Trophoblast cell (in vitro differentiated cells and primary cell): ENCODE data around the gene BMERB1.
"Not testable (repeated sequence)": the region's sequence is repeated elsewhere in the genome, so short reads cannot be mapped to it uniquely, and the experiment has no call there.

Experiments
- DNase-seq, 2 donors: peaks; one replicate each; pipeline ENCODE4 v3.0.0-alpha.2; 2016
- H2AFZ ChIP-seq: 2 replicates; pipeline ENCODE4 v1.6.1; 2013; ENCODE audit warnings: low read length, moderate library complexity, mild to moderate bottlenecking; ENCODE audit not compliant: insufficient read depth, poor library complexity
- H2AK5ac ChIP-seq: 2 replicates; pipeline ENCODE4 v1.6.1; 2013; ENCODE audit warnings: mild to moderate bottlenecking, low read length
- H2BK120ac ChIP-seq: 2 replicates; pipeline ENCODE4 v1.6.1; 2013; ENCODE audit warnings: low read length, mild to moderate bottlenecking, moderate library complexity; ENCODE audit not compliant: insufficient read depth, poor library complexity
- H2BK12ac ChIP-seq: 2 replicates; pipeline ENCODE4 v1.6.1; 2013; ENCODE audit warnings: mild to moderate bottlenecking, low read length, moderate library complexity
- H2BK5ac ChIP-seq: 2 replicates; pipeline ENCODE4 v1.6.1; 2013; ENCODE audit warnings: low read length, low read depth, moderate library complexity, mild to moderate bottlenecking; ENCODE audit not compliant: poor library complexity
- H3K14ac ChIP-seq: 2 replicates; pipeline ENCODE4 v1.6.1; 2013; ENCODE audit warnings: mild to moderate bottlenecking, low read length
- H3K18ac ChIP-seq: 2 replicates; pipeline ENCODE4 v1.6.1; 2013; ENCODE audit warnings: mild to moderate bottlenecking, low read length
- H3K23ac ChIP-seq: 2 replicates; pipeline ENCODE4 v1.6.1; 2013; ENCODE audit warnings: low read length
- H3K27ac ChIP-seq: 2 replicates; pipeline ENCODE4 v1.5.1; 2013; ENCODE audit warnings: low read depth, mild to moderate bottlenecking, inconsistent platforms, low read length, moderate library complexity
- H3K27me3 ChIP-seq: 2 replicates; pipeline ENCODE4 v1.6.1; 2013; ENCODE audit warnings: inconsistent platforms, mild to moderate bottlenecking, low read length, moderate library complexity; ENCODE audit not compliant: insufficient read depth
- H3K36me3 ChIP-seq, 2 experiments: 1 replicate in 1 of 2; 2 replicates in 1 of 2; pipeline ENCODE4 v1.6.1; 2013; ENCODE audit warnings: low read length in 2 of 2, mild to moderate bottlenecking in 2 of 2, moderate library complexity in 1 of 2; ENCODE audit not compliant: insufficient read depth in 2 of 2, control insufficient read depth in 1 of 2
- H3K4ac ChIP-seq: 2 replicates; pipeline ENCODE4 v1.6.1; 2013; ENCODE audit warnings: low read depth, mild to moderate bottlenecking, low read length, moderate library complexity
- H3K4me1 ChIP-seq, 2 experiments: 1 replicate in 1 of 2; 2 replicates in 1 of 2; pipeline ENCODE4 v1.6.1; 2013; ENCODE audit warnings: low read length in 2 of 2, mild to moderate bottlenecking in 2 of 2, moderate library complexity in 1 of 2; ENCODE audit not compliant: insufficient read depth in 2 of 2, control insufficient read depth in 1 of 2
- H3K4me2 ChIP-seq: 2 replicates; pipeline ENCODE4 v1.6.1; 2013; ENCODE audit warnings: inconsistent platforms, mild to moderate bottlenecking, low read length, moderate library complexity
- H3K4me3 ChIP-seq: 2 replicates; pipeline ENCODE4 v1.5.1; 2013; ENCODE audit warnings: mild to moderate bottlenecking, low read depth, low read length, inconsistent platforms
- H3K79me1 ChIP-seq: one replicate; pipeline ENCODE4 v1.6.1; 2013; ENCODE audit warnings: low read length
- H3K79me2 ChIP-seq: 2 replicates; pipeline ENCODE4 v1.6.1; 2013; ENCODE audit warnings: low read length, mild to moderate bottlenecking; ENCODE audit not compliant: control insufficient read depth, insufficient read depth, poor library complexity
- H3K9ac ChIP-seq: 2 replicates; pipeline ENCODE4 v1.6.1; 2013; ENCODE audit warnings: mild to moderate bottlenecking, low read length
- H3K9me3 ChIP-seq: 2 replicates; pipeline ENCODE4 v1.6.1; 2013; ENCODE audit warnings: low read depth, mild to moderate bottlenecking, control low read depth, inconsistent platforms, low read length; ENCODE audit not compliant: insufficient read depth
- H4K12ac ChIP-seq: 2 replicates; pipeline ENCODE4 v1.6.1; 2013; ENCODE audit warnings: low read depth, mild to moderate bottlenecking, low read length, moderate library complexity
- H4K8ac ChIP-seq: 2 replicates; pipeline ENCODE4 v1.6.1; 2013; ENCODE audit warnings: low read depth, mild to moderate bottlenecking, low read length, moderate library complexity
- H4K91ac ChIP-seq: one replicate; pipeline ENCODE4 v1.6.1; 2013; ENCODE audit warnings: low read depth, mild to moderate bottlenecking, low read length, moderate library complexity
- WGBS: extraction: QIAGEN DNeasy Blood & Tissue Kit; methylation state at CpG from one replicate; pipeline ENCODE4 v1.1.7; 2013; ENCODE audit warnings: missing lambda C conversion rate; ENCODE audit not compliant: insufficient read length, insufficient coverage; ENCODE audit errors: extremely low coverage; 5-methylcytosine and 5-hydroxymethylcytosine counted together

Gene BMERB1

DNA sequence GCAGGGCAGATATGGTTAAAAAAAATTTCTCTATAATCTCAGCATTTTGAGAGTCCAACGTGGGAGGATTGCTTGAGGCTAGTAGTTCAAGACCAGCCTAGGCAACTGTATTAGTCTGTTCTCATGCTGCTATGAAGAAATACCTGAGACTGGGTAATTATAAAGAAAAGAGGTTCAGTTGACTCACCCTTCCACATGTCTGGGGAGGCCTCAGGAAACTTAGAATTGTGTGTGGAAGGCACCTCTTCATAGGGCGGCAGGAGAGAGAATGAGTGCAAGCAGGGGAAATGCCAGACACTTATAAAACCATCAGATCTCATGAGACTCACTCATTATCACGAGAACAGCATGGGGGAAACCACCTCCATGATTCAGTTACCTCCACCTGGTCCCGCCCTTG lies 42.6 kb downstream of the BMERB1 start:
- H3K9me3 ChIP-seq, result peaks cover 10% of the 10 kb centered on the region
- WGBS, result no CpG with 5 or more reads among the region's 4 CpGs
- not testable (repeated sequence) for H3K27ac ChIP-seq, H3K4me1 ChIP-seq, H4K8ac ChIP-seq, H2AFZ ChIP-seq, H3K23ac ChIP-seq, H2BK5ac ChIP-seq, H3K14ac ChIP-seq, H2AK5ac ChIP-seq, H3K79me2 ChIP-seq, H3K79me1 ChIP-seq, H3K4me2 ChIP-seq, H4K12ac ChIP-seq, H3K9ac ChIP-seq, H2BK120ac ChIP-seq, H4K91ac ChIP-seq, H3K27me3 ChIP-seq, H3K4me3 ChIP-seq, H3K18ac ChIP-seq, H2BK12ac ChIP-seq, H3K4ac ChIP-seq, H3K36me3 ChIP-seq, DNase-seq

DNA sequence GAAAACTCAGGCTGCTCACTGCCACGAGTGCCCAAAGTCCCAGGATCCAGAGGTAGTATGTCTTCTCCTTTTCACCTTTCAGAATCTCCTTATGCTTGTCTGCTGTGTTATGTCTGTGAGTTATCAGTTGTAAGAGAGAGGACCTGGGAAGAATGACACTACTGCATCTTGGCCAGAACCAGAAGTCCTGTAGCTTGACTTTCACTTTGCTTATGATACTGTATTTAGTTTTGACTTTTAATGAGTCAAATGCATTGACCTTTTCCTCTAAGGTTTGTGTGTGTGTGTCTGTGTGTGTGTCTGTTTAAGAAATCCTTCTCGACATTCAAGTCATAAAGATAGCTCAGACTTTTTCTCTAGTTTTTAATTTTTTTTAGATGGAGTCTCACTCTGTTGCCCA lies 43.4 kb downstream of the BMERB1 start:
- no peaks in the 10 kb centered on the region for H3K36me3 ChIP-seq
- H4K8ac ChIP-seq, result no peak overlapping the region
- H3K23ac ChIP-seq, result no peak overlapping the region
- no peak overlapping the region for H2AFZ ChIP-seq
- H2BK5ac ChIP-seq, result no peak overlapping the region
- no peak overlapping the region for H3K4me3 ChIP-seq
- DNase-seq, result no peak
- no peaks in the 10 kb centered on the region for H3K79me2 ChIP-seq
- no CpG with 5 or more reads among the region's 2 CpGs for WGBS
- no peak overlapping the region for H2BK12ac ChIP-seq
- no peak overlapping the region for H3K9ac ChIP-seq
- no peak overlapping the region for H3K4ac ChIP-seq
- H3K14ac ChIP-seq, result no peak overlapping the region
- H2AK5ac ChIP-seq, result no peak overlapping the region
- no peak overlapping the region for H4K91ac ChIP-seq
- H3K4me2 ChIP-seq, result no peak overlapping the region
- H3K18ac ChIP-seq, result no peak overlapping the region
- no peaks in the 10 kb centered on the region for H3K79me1 ChIP-seq
- H3K4me1 ChIP-seq, result no peaks in the 10 kb centered on the region
- no peaks in the 10 kb centered on the region for H3K27me3 ChIP-seq
- H3K27ac ChIP-seq, result no peak overlapping the region
- peaks cover 10% of the 10 kb centered on the region for H3K9me3 ChIP-seq
- H2BK120ac ChIP-seq, result no peak overlapping the region
- H4K12ac ChIP-seq, result no peak overlapping the region

DNA sequence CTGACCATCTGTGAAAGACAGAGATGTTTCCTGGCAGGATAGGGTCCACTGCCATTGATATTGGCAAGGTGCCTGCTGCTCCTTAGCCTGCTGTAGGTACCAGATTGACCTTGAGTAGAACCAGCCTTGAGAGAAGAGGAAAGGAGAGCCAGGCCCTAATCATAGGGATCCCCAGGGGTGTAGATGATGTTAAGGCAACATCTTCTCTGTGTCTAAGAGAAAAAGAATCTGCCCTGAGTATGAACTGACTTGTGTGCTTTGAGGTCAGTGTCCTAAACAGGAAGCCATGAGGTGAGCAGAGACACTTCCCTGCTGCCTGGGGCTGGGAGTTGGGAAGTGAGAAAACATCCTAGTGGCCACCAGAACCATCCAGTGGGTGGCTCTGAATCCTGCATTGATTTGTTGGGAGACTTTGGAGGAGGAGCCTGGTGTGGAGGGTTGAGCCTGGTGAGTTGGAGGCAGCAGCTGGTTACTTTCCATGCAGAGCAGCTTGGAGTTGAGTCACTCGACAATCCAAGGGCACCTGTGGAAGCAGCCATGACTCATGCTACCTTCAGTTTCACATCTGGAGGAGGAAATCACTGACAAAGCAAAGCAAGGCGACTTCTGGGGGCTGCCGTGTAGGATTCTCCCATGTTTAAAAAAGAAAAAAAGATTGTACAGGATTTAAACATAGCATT lies 47.8 kb downstream of the BMERB1 start:
- H4K91ac ChIP-seq, result no peak overlapping the region
- H3K4me2 ChIP-seq, result no peak overlapping the region
- H3K14ac ChIP-seq, result no peak overlapping the region
- H3K4me3 ChIP-seq, result no peak overlapping the region
- no peak overlapping the region for H2BK120ac ChIP-seq
- no peaks in the 10 kb centered on the region for H3K9me3 ChIP-seq
- no peak overlapping the region for H2BK12ac ChIP-seq
- H2AK5ac ChIP-seq, result no peak overlapping the region
- no peaks in the 10 kb centered on the region for H3K4me1 ChIP-seq
- H4K8ac ChIP-seq, result no peak overlapping the region
- no peak overlapping the region for H3K9ac ChIP-seq
- DNase-seq, result peak; percentile 55 to 72
- H3K18ac ChIP-seq, result no peak overlapping the region
- no peaks in the 10 kb centered on the region for H3K79me1 ChIP-seq
- WGBS, result no CpG with 5 or more reads among the region's 3 CpGs
- H2BK5ac ChIP-seq, result no peak overlapping the region
- H3K36me3 ChIP-seq, result no peaks in the 10 kb centered on the region
- no peaks in the 10 kb centered on the region for H3K27me3 ChIP-seq
- no peak overlapping the region for H4K12ac ChIP-seq
- H3K79me2 ChIP-seq, result no peaks in the 10 kb centered on the region
- no peak overlapping the region for H3K4ac ChIP-seq
- H3K27ac ChIP-seq, result no peak overlapping the region
- H3K23ac ChIP-seq, result no peak overlapping the region
- H2AFZ ChIP-seq, result no peak overlapping the region

DNA sequence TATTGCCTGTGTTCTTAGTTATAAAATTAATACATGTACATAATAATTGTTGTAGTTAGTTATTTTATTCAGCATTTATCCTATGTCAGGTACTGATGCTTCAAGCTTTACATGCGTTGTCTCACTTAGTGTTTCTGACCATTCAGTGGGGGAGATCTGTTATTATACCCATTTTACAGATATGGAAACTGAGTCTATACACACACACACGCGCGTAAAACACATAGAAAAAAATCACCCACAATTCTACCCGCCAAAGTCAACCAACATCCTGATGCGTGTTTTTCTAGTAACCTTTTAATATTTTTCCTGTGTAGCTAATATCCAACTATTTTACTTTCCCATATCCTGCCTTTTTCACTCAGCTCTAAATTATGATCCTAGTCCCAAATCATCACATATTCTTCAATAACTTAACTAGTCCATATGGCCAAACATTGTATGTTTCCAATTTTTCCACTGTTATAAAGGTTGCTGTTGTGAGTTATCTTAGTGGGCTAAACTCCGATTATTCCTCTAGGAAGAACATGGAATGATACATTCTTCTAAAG lies 48.4 kb downstream of the BMERB1 start:
- H3K79me2 ChIP-seq, result no peaks in the 10 kb centered on the region
- no peak overlapping the region for H4K8ac ChIP-seq
- no peak for DNase-seq
- no CpG with 5 or more reads among the region's 7 CpGs for WGBS
- H3K18ac ChIP-seq, result no peak overlapping the region
- no peak overlapping the region for H2BK120ac ChIP-seq
- H3K79me1 ChIP-seq, result no peaks in the 10 kb centered on the region
- no peak overlapping the region for H2BK12ac ChIP-seq
- H2AK5ac ChIP-seq, result no peak overlapping the region
- no peak overlapping the region for H4K12ac ChIP-seq
- no peak overlapping the region for H2AFZ ChIP-seq
- H2BK5ac ChIP-seq, result no peak overlapping the region
- no peak overlapping the region for H3K14ac ChIP-seq
- no peak overlapping the region for H3K4ac ChIP-seq
- no peaks in the 10 kb centered on the region for H3K27me3 ChIP-seq
- H3K4me1 ChIP-seq, result no peaks in the 10 kb centered on the region
- no peaks in the 10 kb centered on the region for H3K9me3 ChIP-seq
- no peaks in the 10 kb centered on the region for H3K36me3 ChIP-seq
- no peak overlapping the region for H3K4me3 ChIP-seq
- no peak overlapping the region for H3K23ac ChIP-seq
- no peak overlapping the region for H3K27ac ChIP-seq
- H3K9ac ChIP-seq, result no peak overlapping the region
- H4K91ac ChIP-seq, result no peak overlapping the region
- H3K4me2 ChIP-seq, result no peak overlapping the region
